Thyroid gland (tissue), 4 donors: ENCODE data around the gene FDXR. TPM values are rescaled to one million over a fixed set of nuclear protein-coding genes. Genes with fewer than 3 reads are reported as not detected.

ENCODE experiments used
- DNase-seq, 2 donors: peaks; one replicate each; pipeline ENCODE4 v3.0.0-alpha.2; 2019
- H3K27ac ChIP-seq, 3 donors: fragments of 200-600 bp; sonication (generic); 1 replicate in 2 of 3; 2 replicates in 1 of 3; pipeline ENCODE4 v1.5.1; 2016 to 2019; ENCODE audit warnings: mild to moderate bottlenecking in 1 of 3, moderate library complexity in 1 of 3
- H3K27me3 ChIP-seq: fragments of 200-600 bp; sonication (generic); one replicate; pipeline ENCODE4 v1.5.1; 2019
- H3K36me3 ChIP-seq, 2 donors: fragments of 200-600 bp; sonication (generic); one replicate each; pipeline ENCODE4 v1.5.1; 2016 to 2019
- H3K4me1 ChIP-seq, 2 donors: fragments of 200-600 bp; sonication (generic); one replicate each; pipeline ENCODE4 v1.5.1; 2017 to 2019
- H3K4me3 ChIP-seq, 3 donors: fragments of 200-600 bp; sonication (generic); replicated peaks in 1 of 3; 1 replicate in 2 of 3; 2 replicates in 1 of 3; pipeline ENCODE4 v1.5.1; 2016; ENCODE audit warnings: mild to moderate bottlenecking in 1 of 3
- H3K9me3 ChIP-seq: fragments of 200-600 bp; sonication (generic); one replicate; pipeline ENCODE4 v1.5.1; 2017
- POLR2A ChIP-seq, 2 donors: fragments of 450-650 bp; IDR thresholded peaks; one replicate each; pipeline ENCODE4 v1.6.1; 2017; ENCODE audit warnings: antibody characterized with exemption in 2 of 2, mild to moderate bottlenecking in 2 of 2, moderate library complexity in 1 of 2
- WGBS, 2 donors: methylation state at CpG; one replicate each; pipeline ENCODE4 v1.1.5; 2017; 5-methylcytosine and 5-hydroxymethylcytosine counted together
- intact Hi-C: fragments of 100-400 bp; cut with DNase I; formaldehyde crosslinking; loops from one replicate; pipeline ENCODE4 v1.15.1; 2023
- total RNA-seq, 4 donors: library from RNA; depleted of rRNA; stranded (reverse); fragments of >200 nt; gene quantifications; one replicate each; pipeline ENCODE4 v1.2.3, GENCODE V29; 2016
- TF ChIP-seq, protein P1 (sequence below), 6 experiments: fragments of 200-600 bp in 3 of 6; fragments of 450-650 bp in 3 of 6; sonication (generic) in 3 of 6; IDR thresholded peaks; one replicate each; pipeline ENCODE4 v1.5.1; 2016 to 2019; ENCODE audit warnings: antibody characterized with exemption in 6 of 6, mild to moderate bottlenecking in 2 of 6, inconsistent platforms in 1 of 6, moderate library complexity in 1 of 6

The FDXR gene
- total RNA-seq, 4 donors from 2014 or later: 5.9 to 18.6 (median 10.2) TPM

DNA sequence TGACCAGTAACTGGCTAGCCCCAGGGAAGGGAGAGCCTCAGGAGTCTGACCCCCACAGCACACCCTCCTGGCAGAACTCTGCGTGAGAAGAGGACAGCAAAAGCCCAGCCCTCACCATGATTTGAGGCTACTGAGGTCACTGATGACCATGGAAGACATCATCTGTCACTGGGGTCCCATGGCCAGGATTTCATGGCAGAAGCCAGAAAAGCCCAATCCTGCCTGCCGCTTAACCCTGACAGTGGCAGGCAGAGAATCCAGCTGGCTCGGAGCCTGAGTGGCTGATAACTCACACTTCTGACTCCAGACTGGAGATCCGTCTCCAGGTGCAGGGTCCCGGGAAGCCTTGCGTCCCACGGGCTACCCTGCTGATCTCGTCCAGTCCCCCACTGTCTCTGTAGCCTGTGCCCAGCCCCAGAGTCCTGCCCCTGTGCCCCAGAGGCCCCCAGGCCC is 30.6 kb downstream of the FDXR start:
- H3K27me3 ChIP-seq: no peaks in the 10 kb centered on the region
- WGBS, 2 donors: 75% methylated on average over 1 of the region's 8 CpGs; no CpG with 5 or more reads in 1 of the 2 donors
- TF ChIP-seq, protein P1, sequence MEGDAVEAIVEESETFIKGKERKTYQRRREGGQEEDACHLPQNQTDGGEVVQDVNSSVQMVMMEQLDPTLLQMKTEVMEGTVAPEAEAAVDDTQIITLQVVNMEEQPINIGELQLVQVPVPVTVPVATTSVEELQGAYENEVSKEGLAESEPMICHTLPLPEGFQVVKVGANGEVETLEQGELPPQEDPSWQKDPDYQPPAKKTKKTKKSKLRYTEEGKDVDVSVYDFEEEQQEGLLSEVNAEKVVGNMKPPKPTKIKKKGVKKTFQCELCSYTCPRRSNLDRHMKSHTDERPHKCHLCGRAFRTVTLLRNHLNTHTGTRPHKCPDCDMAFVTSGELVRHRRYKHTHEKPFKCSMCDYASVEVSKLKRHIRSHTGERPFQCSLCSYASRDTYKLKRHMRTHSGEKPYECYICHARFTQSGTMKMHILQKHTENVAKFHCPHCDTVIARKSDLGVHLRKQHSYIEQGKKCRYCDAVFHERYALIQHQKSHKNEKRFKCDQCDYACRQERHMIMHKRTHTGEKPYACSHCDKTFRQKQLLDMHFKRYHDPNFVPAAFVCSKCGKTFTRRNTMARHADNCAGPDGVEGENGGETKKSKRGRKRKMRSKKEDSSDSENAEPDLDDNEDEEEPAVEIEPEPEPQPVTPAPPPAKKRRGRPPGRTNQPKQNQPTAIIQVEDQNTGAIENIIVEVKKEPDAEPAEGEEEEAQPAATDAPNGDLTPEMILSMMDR (IDR thresholded peaks at IDR 0.05): no peak
- no peak for TF ChIP-seq POLR2A (IDR thresholded peaks at IDR 0.05)
- H3K9me3 ChIP-seq: no peaks in the 10 kb centered on the region
- peak overlapping the region in 1 of 3 donors; percentile 36 for H3K4me3 ChIP-seq
- intact Hi-C loops: no loop called here
- H3K36me3 ChIP-seq: peaks cover 0 to 4% of the 10 kb centered on the region in 2 donors
- peak; percentile 34 to 45 for DNase-seq
- peak overlapping the region; percentile 78 to 92 (median 82) for H3K27ac ChIP-seq
- H3K4me1 ChIP-seq: peaks cover 22 to 43% of the 10 kb centered on the region in 2 donors

- peak overlapping the region in 2 of 3 donors; percentile 41 to 82 for H3K27ac ChIP-seq
- DNase-seq: peak; percentile 41 to 57
- peaks cover 22 to 44% of the 10 kb centered on the region in 2 donors for H3K4me1 ChIP-seq
- H3K27me3 ChIP-seq: no peaks in the 10 kb centered on the region
- WGBS, 2 donors: 69% methylated on average over 11 to 13 of the region's 13 CpGs
- H3K9me3 ChIP-seq: no peaks in the 10 kb centered on the region
- no peaks in the 10 kb centered on the region for H3K36me3 ChIP-seq
- intact Hi-C loops: no loop called here
- H3K4me3 ChIP-seq: no peak overlapping the region
- TF ChIP-seq, protein P1 (IDR thresholded peaks at IDR 0.05): no peak
- no peak for TF ChIP-seq POLR2A (IDR thresholded peaks at IDR 0.05)
These were observed 31.7 kb downstream of the FDXR start for GRCh38 chr17:74840989-74841666.

- intact Hi-C loops: no loop called here
These were observed 32.6 kb downstream of the FDXR start for GRCh38 chr17:74839990-74840852.

GRCh38 chr17:74838274-74838673 is 34.5 kb downstream of the FDXR start:
- Histone ChIP-seq H3K9me3 (no peaks in the 10 kb centered on the region), H3K4me1 (peaks cover 34 to 61% of the 10 kb centered on the region in 2 donors), H3K4me3 (no peak overlapping the region), H3K27ac (peak overlapping the region in 1 of 3 donors; percentile 10), H3K36me3 (no peaks in the 10 kb centered on the region), H3K27me3 (no peaks in the 10 kb centered on the region)
- no peak for TF ChIP-seq POLR2A (IDR thresholded peaks at IDR 0.05)
- TF ChIP-seq, protein P1 (IDR thresholded peaks at IDR 0.05): no peak
- intact Hi-C loops: no loop called here
- no peak for DNase-seq
- 89 to 91% methylated on average over 8 to 9 of the region's 9 CpGs for WGBS, 2 donors

More at GRCh38 chr17:74839990-74840852, 32.6 kb downstream of the FDXR start:
- Histone ChIP-seq H3K9me3 (no peaks in the 10 kb centered on the region), H3K4me3 (no peak overlapping the region), H3K4me1 (peaks cover 22 to 44% of the 10 kb centered on the region in 2 donors), H3K36me3 (no peaks in the 10 kb centered on the region), H3K27ac (peak overlapping the region in 2 of 3 donors; percentile 41 to 82), H3K27me3 (no peaks in the 10 kb centered on the region)
- WGBS, 2 donors: 72 to 79% methylated on average over 5 to 6 of the region's 7 CpGs
- TF ChIP-seq POLR2A (IDR thresholded peaks at IDR 0.05): no peak
- TF ChIP-seq, protein P1 (IDR thresholded peaks at IDR 0.05): no peak
- DNase-seq: no peak
